ENCODE results near the gene SETX. TPM values are rescaled to one million over a fixed set of nuclear protein-coding genes. Genes with fewer than 3 reads are reported as not detected.

SETX gene
- total and polyA plus RNA-seq, 2 donors (not counting 1 experiment from before 2014, with no cell fraction given) = 29.2 to 105 TPM

- H3K4me1 ChIP-seq (ENCODE audit: control insufficient read depth in 2 of 2, insufficient read depth in 2 of 2, low read length in 2 of 2) = peaks cover 52 to 56% of the 10 kb centered on the region in 2 donors
- H3K9me3 ChIP-seq (ENCODE audit: control extremely low read depth in 1 of 3, control insufficient read depth in 2 of 3, insufficient read depth in 1 of 3, low read length in 2 of 3) = peaks cover 0 to 9% (median 0%) of the 10 kb centered on the region in 3 donors
- Mint-ChIP-seq H3K4me1 (peaks cover 55% of the 10 kb centered on the region), H3K4me3 (peak overlapping the region; percentile 66), H3K9me3 (ENCODE audit: insufficient read depth) (no peaks in the 10 kb centered on the region), H3K27ac (peak overlapping the region; percentile 59), H3K27me3 (no peaks in the 10 kb centered on the region)
- H3K27ac ChIP-seq (ENCODE audit: low read length in 2 of 2) = peak overlapping the region; percentile 38 to 97
- H2AFZ ChIP-seq (ENCODE audit: insufficient read depth, low read depth, low read length, poor library complexity, severe bottlenecking) = peak overlapping the region; percentile 18
- H3K79me2 ChIP-seq (ENCODE audit: control insufficient read depth, insufficient read depth, low read length) = peaks cover 79% of the 10 kb centered on the region
- no CpG with 5 or more reads among the region's 6 CpGs for WGBS (ENCODE audit: insufficient coverage)
- CTCF ChIA-PET = interaction anchor here (0.8 to 10.7 kb wide), 8 partner anchors 22 to 92 kb away, joined by 3 to 160 read pairs (median 5); partner anchors contain the start of gene CFAP77
- peaks cover 44% of the 10 kb centered on the region for H4K20me1 ChIP-seq (ENCODE audit: control insufficient read depth, insufficient read depth, low read length, poor library complexity, severe bottlenecking)
- H3K36me3 ChIP-seq (replicated peaks in 1 of 2; ENCODE audit: control extremely low read depth in 1 of 2, control insufficient read depth in 1 of 2, extremely low read depth in 1 of 2, insufficient read depth in 2 of 2, low read length in 1 of 2) = peaks cover 4 to 71% of the 10 kb centered on the region in 2 experiments
- TF ChIP-seq EZH2 (IDR thresholded peaks at IDR 0.05; ENCODE audit: borderline replicate concordance, insufficient read depth, low read depth, low read length, poor library complexity, severe bottlenecking) = no peak
- TF ChIP-seq CTCF (IDR thresholded peaks at IDR 0.05) = no peak
- intact Hi-C loops (cut with micrococcal nuclease) = loop anchor here (1.0 kb wide), 1 partner anchor 55 kb away; the partner anchor contains the start of gene TTF1
- ATAC-seq (ENCODE audit: low read depth) (no peak), DNase-seq (peak; percentile 66)
- POLR2A ChIA-PET = interaction anchor here (1.4 to 6.3 kb wide), 4 partner anchors 22 to 56 kb away, joined by 3 to 156 read pairs (median 6); partner anchors contain the start of gene TTF1
- no peaks in the 10 kb centered on the region for H3K27me3 ChIP-seq (replicated peaks in 1 of 4; ENCODE audit: control extremely low read depth in 1 of 4, control insufficient read depth in 3 of 4, insufficient read depth in 4 of 4, low read length in 3 of 4)
- peak overlapping the region; percentile 38 for H3K9ac ChIP-seq (ENCODE audit: low read length)
- H3K4me2 ChIP-seq (replicated peaks; ENCODE audit: low read depth, low read length, poor library complexity, severe bottlenecking) = peak overlapping the region; percentile 91
- H3K4me3 ChIP-seq (ENCODE audit: control extremely low read depth in 1 of 5, extremely low read depth in 1 of 5, insufficient read depth in 1 of 5, low read depth in 2 of 5, low read length in 4 of 5) = peak overlapping the region; percentile 31 to 61 (median 40)
Observed at GRCh38 chr9:132350861-132351315, 3.9 kb downstream of the SETX start.

DNA sequence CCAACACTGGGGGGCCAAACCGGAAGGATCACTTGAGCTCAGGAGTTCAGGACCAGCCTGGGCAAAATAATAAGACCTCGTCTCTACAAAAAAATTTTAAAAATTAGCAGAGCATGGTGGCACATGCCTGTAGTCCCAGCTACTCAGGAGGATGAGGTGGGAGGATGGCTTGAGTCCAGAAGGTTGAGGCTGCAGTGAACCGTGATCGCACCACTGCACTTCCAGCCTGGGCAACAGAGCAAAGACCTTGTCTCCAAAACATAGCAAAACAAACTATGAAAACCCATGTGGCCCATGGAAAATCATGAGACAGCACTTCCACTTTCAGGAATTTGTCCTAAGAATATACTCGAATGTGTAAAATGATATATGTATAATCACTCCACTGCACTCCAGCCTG lies 6.1 kb downstream of the SETX start:
- ATAC-seq (ENCODE audit: low read depth) (no peak), DNase-seq (no peak)
- Mint-ChIP-seq H3K27ac (peak overlapping the region; percentile 71), H3K4me1 (peaks cover 49% of the 10 kb centered on the region), H3K27me3 (no peaks in the 10 kb centered on the region), H3K4me3 (no peak overlapping the region), H3K9me3 (ENCODE audit: insufficient read depth) (no peaks in the 10 kb centered on the region)
- no peak overlapping the region for H3K4me3 ChIP-seq (ENCODE audit: control extremely low read depth in 1 of 5, extremely low read depth in 1 of 5, insufficient read depth in 1 of 5, low read depth in 2 of 5, low read length in 4 of 5)
- H3K4me1 ChIP-seq (ENCODE audit: control insufficient read depth in 2 of 2, insufficient read depth in 2 of 2, low read length in 2 of 2) = peaks cover 45 to 47% of the 10 kb centered on the region in 2 donors
- WGBS (ENCODE audit: insufficient coverage) = no CpG with 5 or more reads among the region's 5 CpGs
- intact Hi-C loops (cut with micrococcal nuclease) = no loop called here
- H3K79me2 ChIP-seq (ENCODE audit: control insufficient read depth, insufficient read depth, low read length) = peaks cover 90% of the 10 kb centered on the region
- ChIA-PET CTCF (interaction anchor here (10.7 kb wide), 1 partner anchor 34 kb away, joined by 160 read pairs; no protein-coding TSS in a partner anchor), POLR2A (no interaction called here)
- H3K27ac ChIP-seq (ENCODE audit: low read length in 2 of 2) = peak overlapping the region; percentile 15 to 97
- H2AFZ ChIP-seq (ENCODE audit: insufficient read depth, low read depth, low read length, poor library complexity, severe bottlenecking) = no peak overlapping the region
- no peaks in the 10 kb centered on the region for H3K27me3 ChIP-seq (replicated peaks in 1 of 4; ENCODE audit: control extremely low read depth in 1 of 4, control insufficient read depth in 3 of 4, insufficient read depth in 4 of 4, low read length in 3 of 4)
- H3K9me3 ChIP-seq (ENCODE audit: control extremely low read depth in 1 of 3, control insufficient read depth in 2 of 3, insufficient read depth in 1 of 3, low read length in 2 of 3) = no peaks in the 10 kb centered on the region
- H3K9ac ChIP-seq (ENCODE audit: low read length) = no peak overlapping the region
- H3K36me3 ChIP-seq (replicated peaks in 1 of 2; ENCODE audit: control extremely low read depth in 1 of 2, control insufficient read depth in 1 of 2, extremely low read depth in 1 of 2, insufficient read depth in 2 of 2, low read length in 1 of 2) = peaks cover 10 to 89% of the 10 kb centered on the region in 2 experiments
- TF ChIP-seq EZH2 (IDR thresholded peaks at IDR 0.05; ENCODE audit: borderline replicate concordance, insufficient read depth, low read depth, low read length, poor library complexity, severe bottlenecking) (no peak), CTCF (IDR thresholded peaks at IDR 0.05) (no peak)
- H4K20me1 ChIP-seq (ENCODE audit: control insufficient read depth, insufficient read depth, low read length, poor library complexity, severe bottlenecking) = peaks cover 55% of the 10 kb centered on the region
- no peak overlapping the region for H3K4me2 ChIP-seq (replicated peaks; ENCODE audit: low read depth, low read length, poor library complexity, severe bottlenecking)

All from B cell (primary cell).